ENCODE results near the gene SPDYE1.
"Not testable (repeated sequence)": the region's sequence is repeated elsewhere in the genome, so short reads cannot be mapped to it uniquely, and the experiment has no call there.

The SPDYE1 gene

GRCh38 chr7:43994681-43995080 is 3.0 kb upstream of the SPDYE1 start:
- DNase-seq, result not testable (repeated sequence)

DNA sequence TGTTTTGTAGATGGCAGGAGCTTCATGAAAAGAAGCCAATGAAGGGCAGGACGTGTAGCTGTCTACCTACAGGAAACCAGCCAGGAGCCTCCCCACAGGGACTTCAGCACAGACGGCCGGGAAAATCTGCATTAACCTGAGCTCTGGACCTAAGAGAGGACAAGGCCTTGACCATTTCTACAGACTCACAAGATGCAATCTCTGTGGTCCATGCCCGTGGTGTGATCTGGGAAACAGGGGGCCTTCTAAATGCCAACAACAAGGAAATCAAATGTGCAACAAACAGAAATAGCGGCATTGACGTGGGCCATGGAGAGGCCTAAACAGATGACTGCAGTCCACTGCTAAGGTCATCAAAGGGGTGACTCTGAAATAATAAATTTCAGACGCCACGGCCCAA is 14.4 kb downstream of the SPDYE1 start:
- not testable (repeated sequence) for DNase-seq

DNA sequence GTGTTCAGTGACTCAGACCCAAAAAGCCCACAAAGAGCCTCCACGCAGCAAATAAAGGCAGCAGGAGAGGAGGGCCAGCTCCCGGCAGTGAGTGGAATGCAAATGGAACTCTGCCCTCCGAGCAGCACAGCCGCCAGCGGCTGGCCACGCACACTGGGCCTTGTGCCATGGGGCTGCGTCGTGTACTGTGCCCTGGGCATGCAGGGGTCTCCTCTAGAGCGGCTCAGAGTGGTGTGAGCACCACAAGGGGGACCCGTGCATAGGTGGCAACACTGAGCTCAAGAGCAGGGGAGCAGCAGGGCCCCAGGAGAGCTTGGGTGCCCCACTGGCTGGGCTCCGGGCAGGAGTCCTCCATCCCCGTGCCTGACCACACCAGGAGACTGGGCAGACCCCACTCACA is 17.4 kb downstream of the SPDYE1 start:
- DNase-seq, result not testable (repeated sequence)

GRCh38 chr7:44018857-44019807 is 21.4 kb downstream of the SPDYE1 start:
- DNase-seq, result peak; percentile 98

- not testable (repeated sequence) for DNase-seq
Measured at GRCh38 chr7:44019825-44020224, 22.1 kb downstream of the SPDYE1 start.

DNA sequence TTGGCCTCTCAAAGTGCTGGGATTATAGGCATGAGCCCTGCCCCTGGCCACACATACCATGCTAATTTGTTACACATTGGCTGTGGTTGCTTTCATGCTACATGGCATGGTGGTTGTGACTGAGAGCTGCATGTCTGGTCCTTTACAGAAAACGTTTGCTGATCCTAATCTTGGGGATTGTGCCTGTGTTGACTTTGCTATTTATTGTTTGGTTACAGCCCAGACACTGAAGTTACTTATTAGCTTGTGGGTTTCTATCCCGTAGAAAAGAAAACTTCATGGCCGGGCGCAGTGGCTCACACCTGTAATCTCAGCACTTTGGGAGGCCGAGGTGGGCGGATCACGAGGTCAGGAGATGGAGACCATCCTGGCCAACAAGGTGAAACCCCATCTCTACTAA is 24.4 kb downstream of the SPDYE1 start:
- not testable (repeated sequence) for DNase-seq

DNA sequence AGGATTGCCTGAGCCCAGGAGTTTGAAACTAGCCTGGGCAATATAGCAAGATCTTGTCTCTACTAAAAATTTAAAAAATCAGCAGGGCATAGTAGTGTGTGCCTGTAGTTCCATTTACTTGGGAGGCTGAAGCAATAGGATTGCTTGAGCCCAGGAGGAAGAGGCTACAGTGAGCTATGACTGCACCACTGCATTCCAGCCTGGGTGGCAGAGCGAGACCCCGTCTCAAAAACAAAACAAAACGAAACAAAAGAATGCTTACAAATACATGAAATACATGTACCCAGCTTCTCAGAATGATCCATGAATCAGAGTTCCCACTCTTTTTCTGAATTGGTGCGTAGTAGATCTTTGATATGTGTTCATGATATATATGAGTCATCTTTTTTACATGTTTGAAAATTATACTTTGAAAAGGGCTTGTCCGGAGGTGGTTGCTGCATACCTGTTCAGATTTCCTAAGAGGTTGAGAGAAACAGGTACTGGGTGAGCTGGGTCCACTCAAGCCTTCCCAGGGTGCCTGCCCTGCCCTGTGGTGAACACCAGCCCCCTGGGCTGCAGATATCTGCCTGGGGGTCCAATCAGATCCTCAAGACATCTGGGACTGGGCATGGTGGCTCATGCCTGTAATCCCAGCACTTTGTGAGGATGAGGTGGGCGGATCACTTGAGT is 25.2 kb downstream of the SPDYE1 start:
- not testable (repeated sequence) for DNase-seq

DNA sequence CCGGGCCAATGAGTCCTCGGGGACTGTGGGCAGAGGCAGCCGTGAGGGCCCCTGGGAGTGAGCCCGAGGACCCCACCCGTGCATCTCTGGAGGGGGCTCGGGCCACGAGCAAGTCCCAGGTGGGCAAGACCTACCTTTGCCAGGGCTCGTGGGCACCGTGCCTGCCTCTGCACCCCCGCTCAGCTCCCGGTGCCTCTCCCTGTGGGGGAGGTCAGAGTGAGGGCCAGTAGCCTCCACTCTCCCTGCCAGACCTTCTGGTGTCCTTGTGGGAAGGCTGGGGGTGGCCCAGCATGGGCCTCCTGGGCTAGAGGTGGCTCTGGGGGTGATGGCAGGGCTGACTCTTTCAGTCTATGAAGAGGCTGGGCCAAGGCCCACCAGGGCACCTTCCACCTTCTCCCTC is 31.7 kb downstream of the SPDYE1 start:
- DNase-seq, result not testable (repeated sequence)

- DNase-seq, result not testable (repeated sequence)
Measured at GRCh38 chr7:44030029-44030428, 32.3 kb downstream of the SPDYE1 start.

- not testable (repeated sequence) for DNase-seq
Measured at GRCh38 chr7:44031319-44031718, 33.6 kb downstream of the SPDYE1 start.

DNA sequence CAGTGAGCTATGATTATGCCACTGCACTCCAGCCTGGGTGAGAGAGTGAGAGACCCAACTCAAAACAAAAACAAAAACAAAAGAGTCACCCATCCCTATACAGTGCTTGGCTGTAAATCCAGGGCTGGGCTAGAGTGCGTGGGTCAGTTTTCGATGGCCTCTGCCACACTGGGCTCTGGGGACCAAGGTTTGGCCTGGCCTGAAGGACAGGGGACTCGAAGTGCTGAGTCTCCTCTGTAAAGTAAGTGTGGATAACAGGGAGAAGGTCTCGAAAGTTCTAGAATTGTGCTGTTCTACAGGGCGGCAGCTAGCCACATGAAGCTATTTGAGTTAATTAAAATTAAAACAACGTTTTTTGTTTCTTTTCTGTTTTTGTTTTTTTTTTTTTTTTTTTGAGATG is 34.3 kb downstream of the SPDYE1 start:
- not testable (repeated sequence) for DNase-seq

GRCh38 chr7:44033971-44034844 is 36.5 kb downstream of the SPDYE1 start:
- DNase-seq, result not testable (repeated sequence)

DNA sequence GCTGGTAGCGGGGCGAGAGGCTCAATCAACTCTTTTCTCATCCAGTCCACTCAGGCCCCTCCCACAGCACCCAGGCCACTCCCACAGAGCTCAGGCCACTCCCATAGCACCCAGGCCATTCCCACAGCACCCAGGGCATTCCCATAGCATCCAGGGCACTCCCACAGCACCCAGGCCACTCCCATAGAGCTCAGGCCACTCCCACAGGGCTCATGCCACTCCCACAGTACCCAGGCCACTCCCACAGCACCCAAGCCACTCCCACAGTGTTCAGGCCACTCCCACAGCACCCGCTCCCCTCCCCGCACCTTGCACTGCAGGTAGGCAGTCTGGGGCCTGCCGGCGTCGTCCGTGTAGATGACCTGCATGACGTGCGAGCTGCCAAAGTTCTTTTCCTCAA is 38.7 kb downstream of the SPDYE1 start:
- DNase-seq, result peak; percentile 35

GRCh38 chr7:44037951-44038350 is 40.3 kb downstream of the SPDYE1 start:
- not testable (repeated sequence) for DNase-seq

GRCh38 chr7:44038553-44038952 is 40.9 kb downstream of the SPDYE1 start:
- not testable (repeated sequence) for DNase-seq

GRCh38 chr7:44038961-44039558 is 41.4 kb downstream of the SPDYE1 start:
- DNase-seq, result peak; percentile 91

GRCh38 chr7:44039800-44040492 is 42.2 kb downstream of the SPDYE1 start:
- DNase-seq, result not testable (repeated sequence)

DNA sequence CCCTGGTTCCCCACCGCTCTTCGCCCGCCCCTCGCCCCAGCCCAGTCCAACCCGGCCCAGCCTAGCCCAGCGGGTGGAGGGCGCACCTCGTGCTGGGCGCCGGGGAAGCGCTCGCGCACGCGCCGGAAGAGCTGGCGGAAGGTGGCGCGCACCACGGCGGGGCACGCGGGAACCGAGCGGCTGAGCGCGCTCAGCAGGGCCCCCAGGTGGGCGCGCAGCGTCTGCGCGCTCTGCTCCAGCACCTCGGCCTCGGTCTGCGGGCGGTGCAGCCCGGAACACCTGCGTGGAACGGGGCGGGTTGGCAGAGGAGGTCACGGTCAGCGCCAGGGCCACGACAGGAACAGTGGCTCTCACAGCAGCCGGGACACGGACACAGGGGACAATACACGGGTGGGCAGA is 42.8 kb downstream of the SPDYE1 start:
- peak; percentile 78 for DNase-seq

DNA sequence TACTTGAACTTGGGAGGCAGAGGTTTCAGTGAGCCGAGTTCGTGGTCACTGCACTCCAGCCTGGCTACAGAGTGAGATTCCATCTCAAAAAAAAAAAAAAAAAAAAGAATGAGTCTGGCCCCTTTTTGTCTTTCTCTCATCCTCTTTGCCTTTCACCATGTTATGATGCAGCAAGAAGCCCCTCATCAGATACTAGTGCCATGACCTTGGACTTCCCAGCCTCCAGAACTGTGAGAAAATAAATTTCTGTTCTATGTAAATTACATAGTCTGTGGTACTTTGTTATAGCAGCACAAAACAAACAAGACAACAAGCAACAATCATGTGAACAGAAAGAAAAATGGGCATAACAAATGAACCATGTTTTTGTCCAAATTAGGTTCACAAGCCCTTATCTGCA is 44.5 kb downstream of the SPDYE1 start:
- DNase-seq, result no peak

DNA sequence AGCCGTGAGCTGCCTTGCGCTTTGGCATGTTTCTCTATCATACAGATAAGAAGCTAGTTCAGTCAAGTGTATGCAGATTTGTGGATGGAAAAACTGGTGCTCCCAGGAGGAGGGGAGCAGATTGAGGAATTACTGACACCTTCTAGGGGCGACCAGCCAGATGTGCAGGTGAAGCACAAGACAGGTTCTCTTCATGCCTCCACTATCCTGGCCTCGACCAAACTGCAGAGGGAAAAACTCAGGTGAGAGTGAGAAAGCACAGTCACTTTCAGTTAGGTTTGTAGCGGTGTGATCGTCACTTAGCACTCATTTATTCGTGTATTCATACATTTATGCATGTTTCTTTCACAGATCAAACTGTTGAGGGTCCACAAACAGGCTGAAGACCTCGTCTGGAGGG is 46.2 kb downstream of the SPDYE1 start:
- DNase-seq, result no peak

GRCh38 chr7:44044315-44045225 is 46.9 kb downstream of the SPDYE1 start, which contains the start of gene DBNL:
DBNL (plus strand) TSS chr7:44044702; CDS start chr7:44044738, 36 bp downstream.
- DNase-seq, result peak; percentile 86

Data from CD4-positive, alpha-beta T cell treated with Interferon gamma for 1 hour (primary cell).